Activated effector memory CD4-positive, alpha-beta T cell treated with Interleukin-2 at 50 U/mL for 16 hours (primary cell): ENCODE measurements around the gene ZNF778.

ENCODE experiments used
- DNase-seq: peaks from one replicate; pipeline ENCODE4 v3.0.0-alpha.2; 2020

ZNF778 gene

GRCh38 chr16:89194340-89195311 lies 22.9 kb upstream of the ZNF778 start:
- DNase-seq = no peak

GRCh38 chr16:89195521-89196171 lies 21.9 kb upstream of the ZNF778 start:
- no peak for DNase-seq

GRCh38 chr16:89197033-89197632 lies 20.4 kb upstream of the ZNF778 start:
- no peak for DNase-seq

DNA sequence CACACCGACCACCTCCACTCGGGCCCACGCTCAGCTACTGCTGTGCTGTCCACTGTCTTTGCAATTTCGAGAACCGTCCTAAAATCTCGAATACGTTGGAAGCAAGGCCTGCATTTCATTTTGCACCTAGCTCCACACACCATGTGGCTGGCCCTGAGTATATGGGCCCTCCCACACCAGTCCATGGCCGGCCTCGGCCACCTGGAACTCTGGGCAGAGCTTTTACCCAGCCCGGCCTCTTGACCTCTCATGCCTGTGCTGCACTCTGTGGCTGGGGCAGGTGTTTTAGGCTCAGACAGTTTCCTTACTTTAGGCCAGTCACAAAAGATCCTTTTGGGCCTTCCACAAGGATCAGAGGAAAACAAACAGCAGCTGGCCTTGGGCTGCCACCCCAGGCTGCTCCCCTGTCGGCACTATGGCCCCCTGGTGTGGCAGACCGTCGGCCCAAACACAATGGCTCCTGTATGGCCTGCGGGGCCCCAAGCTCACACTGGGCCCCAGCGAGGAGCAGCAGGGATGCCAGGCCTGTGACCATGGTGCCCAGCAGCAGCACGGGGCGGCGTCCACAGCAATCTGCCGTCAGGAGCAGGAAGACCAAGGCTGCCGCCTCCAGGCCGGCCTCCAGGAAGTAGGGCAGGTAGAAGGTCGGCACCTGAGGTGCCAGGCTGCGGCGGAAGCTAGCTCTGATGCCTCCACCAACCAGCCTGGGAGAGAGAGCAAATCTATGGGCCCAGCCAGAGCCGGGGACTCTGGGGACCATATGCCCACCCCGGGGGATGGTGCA lies 19.7 kb upstream of the ZNF778 start:
- no peak for DNase-seq

DNA sequence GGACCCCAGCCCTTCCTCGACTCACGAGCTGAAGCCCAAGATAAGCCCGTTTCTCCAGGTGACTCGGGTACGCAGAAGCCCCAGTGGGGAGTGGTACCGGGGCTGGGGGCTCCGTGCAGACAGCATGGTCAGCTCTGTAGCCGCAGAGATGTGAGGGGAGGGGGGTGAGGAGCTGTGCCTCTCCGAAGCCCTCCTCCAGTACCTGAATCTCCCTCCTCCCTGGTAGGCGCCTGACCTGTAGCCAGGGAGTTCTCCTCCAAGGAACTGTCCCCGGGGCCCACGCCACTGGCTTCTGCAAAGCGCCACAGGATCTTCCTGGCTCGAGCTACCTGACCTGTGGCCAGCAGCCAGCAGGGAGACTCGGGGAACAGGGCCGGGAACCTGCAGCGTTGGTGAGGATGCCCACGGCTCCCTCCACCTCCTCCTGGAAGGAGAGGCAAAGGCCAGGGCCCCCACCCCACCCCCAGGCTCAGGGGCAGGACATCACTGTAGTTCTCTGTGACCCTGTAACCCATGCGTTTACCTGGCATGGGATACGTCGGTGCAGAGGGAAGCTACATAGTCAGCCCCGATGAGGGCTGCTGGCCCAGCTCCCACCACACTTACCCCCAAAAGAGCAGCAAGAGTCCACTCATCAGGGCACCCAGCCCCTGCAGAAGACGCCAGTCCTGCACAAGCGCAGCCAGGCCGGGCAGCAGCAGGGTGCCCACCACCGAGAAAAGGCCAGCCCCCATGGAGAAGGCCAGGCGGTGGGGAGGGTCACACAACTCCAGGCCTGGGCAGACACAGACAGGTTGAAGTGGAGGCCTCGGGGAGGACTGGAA lies 18.9 kb upstream of the ZNF778 start:
- no peak for DNase-seq

DNA sequence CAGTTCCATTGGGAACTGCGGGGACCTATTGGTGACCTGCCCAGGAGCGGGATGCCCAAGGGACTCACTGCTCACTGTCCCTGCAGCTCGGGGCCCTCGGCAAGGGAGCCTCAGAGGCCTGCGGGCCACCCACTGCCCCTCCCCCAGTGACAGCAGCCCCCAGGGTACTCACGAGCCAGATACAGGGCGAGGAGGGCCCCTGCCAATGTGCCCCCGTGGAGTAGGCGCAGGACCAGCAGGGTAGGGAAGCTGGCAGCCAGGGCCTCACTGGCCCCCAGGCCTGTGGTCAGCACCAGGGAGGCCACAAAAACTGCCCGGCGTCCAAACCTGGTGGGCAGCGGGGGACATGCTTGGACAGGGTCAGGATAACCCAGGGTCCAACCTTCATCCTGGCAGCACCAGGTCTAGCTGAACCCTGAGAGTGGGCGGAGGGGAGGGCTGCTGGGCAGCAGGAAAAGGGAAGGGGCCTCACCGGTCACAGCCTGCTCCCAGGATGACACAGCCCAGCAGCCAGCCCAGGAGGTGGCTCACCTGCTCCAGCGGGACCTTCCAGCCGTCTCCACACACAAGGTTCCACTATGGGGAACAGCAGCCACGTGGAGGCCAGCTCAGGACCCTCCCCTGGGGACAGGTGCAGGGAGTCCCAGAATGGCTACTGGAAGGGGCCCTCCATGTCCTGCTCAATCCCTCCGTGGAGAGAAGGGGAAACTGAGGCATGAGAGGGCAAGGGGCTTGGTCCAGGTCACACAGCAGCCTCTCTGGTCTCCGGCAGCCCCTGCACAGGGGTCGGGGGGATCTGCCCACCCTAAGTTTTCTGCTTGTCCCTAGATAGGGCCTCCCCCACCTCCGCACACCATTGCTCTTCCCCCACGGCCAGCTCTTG lies 18.0 kb upstream of the ZNF778 start:
- no peak for DNase-seq

- DNase-seq = no peak
These were observed 17.2 kb upstream of the ZNF778 start, which contains the start of gene SLC22A31 for GRCh38 chr16:89200124-89200849. TSS of gene SLC22A31 (minus strand) at chr16:89200537. CDS start at chr16:89200501, 36 bp downstream.

- no peak for DNase-seq
These were observed 16.6 kb upstream of the ZNF778 start for GRCh38 chr16:89200850-89201411.

DNA sequence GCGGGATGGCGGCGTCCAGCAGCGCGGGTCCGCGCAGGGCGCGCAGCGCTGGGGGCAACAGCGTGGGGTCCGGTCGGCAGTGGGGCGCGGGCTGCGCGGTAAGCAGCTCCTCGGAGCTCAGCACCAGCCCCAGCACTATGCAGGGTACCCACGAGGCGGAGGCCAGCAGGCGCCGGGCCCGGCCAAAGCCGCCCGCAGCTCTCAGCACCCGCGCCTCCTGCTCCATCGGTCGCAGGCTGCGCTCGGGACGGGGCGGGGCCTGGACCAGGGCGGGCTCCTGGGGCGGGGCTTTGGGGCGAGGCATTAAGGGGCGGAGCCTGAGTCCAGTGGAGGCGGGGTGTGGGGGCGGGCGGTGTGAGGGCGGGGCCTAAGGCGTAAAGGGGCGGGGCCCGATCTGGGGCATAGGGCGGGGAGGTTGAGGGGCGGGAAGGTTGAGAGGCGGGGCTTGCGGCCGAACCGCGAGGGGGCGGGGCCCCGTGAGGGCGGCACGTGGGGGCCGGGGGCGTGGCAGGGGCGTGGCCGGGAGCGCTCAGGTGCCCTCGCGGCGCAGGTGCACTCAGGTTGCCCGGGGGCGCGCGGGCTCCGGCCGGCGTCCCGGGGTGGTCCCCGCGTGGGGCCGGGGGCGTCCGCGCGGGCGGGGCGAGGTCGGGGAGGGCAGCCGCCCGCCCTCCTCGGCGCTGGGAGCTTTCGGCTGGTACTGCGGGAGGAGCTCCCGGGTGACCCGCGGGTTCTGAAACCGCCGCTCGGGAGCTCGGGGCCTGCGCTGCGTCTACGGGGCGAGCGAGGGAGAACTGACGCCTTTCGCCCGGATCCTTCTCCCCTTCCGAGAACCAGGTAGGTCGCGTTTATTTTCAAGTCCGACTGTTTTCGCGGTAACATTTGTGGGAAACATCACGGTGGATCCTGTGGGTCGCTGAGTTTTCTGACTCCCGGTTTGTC lies 15.8 kb upstream of the ZNF778 start:
- DNase-seq = peak; percentile 49

- no peak for DNase-seq
These were observed 14.9 kb upstream of the ZNF778 start for GRCh38 chr16:89202422-89203215.

- no peak for DNase-seq
These were observed 9.5 kb upstream of the ZNF778 start for GRCh38 chr16:89207993-89208392.

DNA sequence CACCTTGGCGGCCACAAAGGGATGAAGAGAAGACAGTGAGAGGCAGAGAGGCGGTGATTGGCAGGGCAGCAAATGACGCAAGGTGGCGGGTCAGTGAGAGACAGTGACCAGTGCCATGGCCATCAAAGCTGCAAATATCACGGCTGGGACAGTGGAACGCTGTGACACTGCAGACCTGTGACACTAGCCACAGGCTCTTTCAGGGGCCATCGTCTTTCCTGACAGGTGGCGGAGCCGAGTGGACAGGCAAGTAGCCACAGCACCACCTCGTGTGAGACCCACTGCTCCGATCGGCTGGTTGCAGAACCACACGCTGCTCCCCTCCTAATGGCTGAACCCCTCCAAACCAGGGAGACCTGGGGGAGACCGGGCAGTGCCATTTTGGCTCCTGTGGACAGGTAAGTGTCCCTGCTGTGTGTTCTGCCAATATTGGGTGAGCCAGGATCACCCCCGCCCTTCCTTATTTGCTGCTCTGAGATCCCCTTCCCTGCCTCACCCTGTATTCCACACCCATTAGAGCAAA lies 7.9 kb upstream of the ZNF778 start:
- no peak for DNase-seq

DNA sequence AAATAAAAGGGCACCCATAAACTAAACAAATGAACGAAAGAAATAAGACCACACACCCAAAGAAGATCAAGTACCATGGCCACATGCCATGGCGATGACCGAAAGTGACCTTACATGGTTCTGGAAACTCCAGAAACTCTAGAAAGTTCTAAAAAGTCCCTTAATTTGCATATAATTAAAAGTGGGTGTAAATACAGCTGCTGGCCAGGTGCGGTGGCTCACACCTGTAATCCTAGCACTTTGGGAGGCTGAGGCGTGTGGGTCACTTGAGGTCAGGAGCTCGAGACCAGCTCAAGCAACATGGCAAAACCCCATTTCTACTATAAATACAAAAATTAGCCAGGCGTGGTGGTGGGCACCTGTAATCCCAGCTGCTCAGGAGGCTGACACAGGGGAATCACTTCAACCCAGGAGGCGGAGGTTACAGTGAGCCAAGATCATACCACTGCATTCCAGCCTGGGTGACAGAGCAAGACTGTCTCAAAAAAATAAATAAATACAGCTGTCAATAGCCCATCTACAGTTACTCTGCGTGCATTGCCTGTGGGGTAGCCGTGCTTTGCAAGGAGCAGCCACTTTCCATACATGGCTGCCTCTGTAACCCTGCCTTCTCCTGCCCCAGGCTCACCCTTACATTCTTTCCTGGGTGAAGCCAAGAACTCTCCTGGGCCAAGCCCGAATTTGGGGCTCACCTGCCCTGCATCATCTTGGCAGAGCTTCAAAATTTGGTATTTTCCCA lies 7.2 kb upstream of the ZNF778 start:
- no peak for DNase-seq

GRCh38 chr16:89210904-89211515 lies 6.5 kb upstream of the ZNF778 start:
- no peak for DNase-seq

GRCh38 chr16:89216315-89217137 lies 977 bp upstream of the ZNF778 start:
- DNase-seq = peak; percentile 73

DNA sequence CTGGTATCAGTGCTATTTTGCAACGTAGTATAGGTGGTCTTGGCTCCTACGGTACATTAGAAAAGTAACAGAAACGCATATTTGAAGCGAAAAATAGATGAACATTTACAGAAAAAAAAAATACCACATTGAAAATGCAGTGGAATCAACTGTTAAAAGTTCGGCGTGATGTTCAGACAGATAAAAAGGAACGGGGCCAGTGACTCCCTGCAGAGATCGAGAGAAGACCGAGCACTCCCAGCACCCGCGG lies 440 bp upstream of the ZNF778 start:
- DNase-seq = no peak
